Measurements from ENCODE around the gene ECM1.

GRCh38 chr1:150558303-150558704 lies 50.4 kb downstream of the ECM1 start:
- TF ChIP-seq, protein P1, sequence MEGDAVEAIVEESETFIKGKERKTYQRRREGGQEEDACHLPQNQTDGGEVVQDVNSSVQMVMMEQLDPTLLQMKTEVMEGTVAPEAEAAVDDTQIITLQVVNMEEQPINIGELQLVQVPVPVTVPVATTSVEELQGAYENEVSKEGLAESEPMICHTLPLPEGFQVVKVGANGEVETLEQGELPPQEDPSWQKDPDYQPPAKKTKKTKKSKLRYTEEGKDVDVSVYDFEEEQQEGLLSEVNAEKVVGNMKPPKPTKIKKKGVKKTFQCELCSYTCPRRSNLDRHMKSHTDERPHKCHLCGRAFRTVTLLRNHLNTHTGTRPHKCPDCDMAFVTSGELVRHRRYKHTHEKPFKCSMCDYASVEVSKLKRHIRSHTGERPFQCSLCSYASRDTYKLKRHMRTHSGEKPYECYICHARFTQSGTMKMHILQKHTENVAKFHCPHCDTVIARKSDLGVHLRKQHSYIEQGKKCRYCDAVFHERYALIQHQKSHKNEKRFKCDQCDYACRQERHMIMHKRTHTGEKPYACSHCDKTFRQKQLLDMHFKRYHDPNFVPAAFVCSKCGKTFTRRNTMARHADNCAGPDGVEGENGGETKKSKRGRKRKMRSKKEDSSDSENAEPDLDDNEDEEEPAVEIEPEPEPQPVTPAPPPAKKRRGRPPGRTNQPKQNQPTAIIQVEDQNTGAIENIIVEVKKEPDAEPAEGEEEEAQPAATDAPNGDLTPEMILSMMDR (IDR thresholded peaks at IDR 0.05; ENCODE audit: insufficient read depth, low read length): no peak
- TF ChIP-seq, protein P2, sequence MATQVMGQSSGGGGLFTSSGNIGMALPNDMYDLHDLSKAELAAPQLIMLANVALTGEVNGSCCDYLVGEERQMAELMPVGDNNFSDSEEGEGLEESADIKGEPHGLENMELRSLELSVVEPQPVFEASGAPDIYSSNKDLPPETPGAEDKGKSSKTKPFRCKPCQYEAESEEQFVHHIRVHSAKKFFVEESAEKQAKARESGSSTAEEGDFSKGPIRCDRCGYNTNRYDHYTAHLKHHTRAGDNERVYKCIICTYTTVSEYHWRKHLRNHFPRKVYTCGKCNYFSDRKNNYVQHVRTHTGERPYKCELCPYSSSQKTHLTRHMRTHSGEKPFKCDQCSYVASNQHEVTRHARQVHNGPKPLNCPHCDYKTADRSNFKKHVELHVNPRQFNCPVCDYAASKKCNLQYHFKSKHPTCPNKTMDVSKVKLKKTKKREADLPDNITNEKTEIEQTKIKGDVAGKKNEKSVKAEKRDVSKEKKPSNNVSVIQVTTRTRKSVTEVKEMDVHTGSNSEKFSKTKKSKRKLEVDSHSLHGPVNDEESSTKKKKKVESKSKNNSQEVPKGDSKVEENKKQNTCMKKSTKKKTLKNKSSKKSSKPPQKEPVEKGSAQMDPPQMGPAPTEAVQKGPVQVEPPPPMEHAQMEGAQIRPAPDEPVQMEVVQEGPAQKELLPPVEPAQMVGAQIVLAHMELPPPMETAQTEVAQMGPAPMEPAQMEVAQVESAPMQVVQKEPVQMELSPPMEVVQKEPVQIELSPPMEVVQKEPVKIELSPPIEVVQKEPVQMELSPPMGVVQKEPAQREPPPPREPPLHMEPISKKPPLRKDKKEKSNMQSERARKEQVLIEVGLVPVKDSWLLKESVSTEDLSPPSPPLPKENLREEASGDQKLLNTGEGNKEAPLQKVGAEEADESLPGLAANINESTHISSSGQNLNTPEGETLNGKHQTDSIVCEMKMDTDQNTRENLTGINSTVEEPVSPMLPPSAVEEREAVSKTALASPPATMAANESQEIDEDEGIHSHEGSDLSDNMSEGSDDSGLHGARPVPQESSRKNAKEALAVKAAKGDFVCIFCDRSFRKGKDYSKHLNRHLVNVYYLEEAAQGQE (IDR thresholded peaks at IDR 0.05; ENCODE audit: insufficient replicate concordance, low read depth): no peak
- TF ChIP-seq POLR2AphosphoS5 (IDR thresholded peaks at IDR 0.05; ENCODE audit: low read depth) (no peak), SPI1 (IDR thresholded peaks at IDR 0.05; ENCODE audit: borderline replicate concordance, low read depth) (no peak), GABPA (IDR thresholded peaks at IDR 0.05; ENCODE audit: low read depth) (no peak)
